K562 (cell line): ENCODE data around the gene RASIP1. TPM values are rescaled to one million over a fixed set of nuclear protein-coding genes. Genes with fewer than 3 reads are reported as not detected.

Source experiments
- ARNT ChIP-seq, 2 experiments: fragments of 450-650 bp; IDR thresholded peaks; 2 replicates each; pipeline ENCODE4 v1.6.1; 2016; ENCODE audit warnings: mild to moderate bottlenecking in 1 of 2
- GTF2F1 ChIP-seq: IDR thresholded peaks from 2 replicates; pipeline ENCODE4 v1.6.1; 2011; ENCODE audit warnings: low read depth, low read length, improper control_type of control experiment
- HNRNPK ChIP-seq: fragments of 200-400 bp; formaldehyde crosslinking; IDR thresholded peaks from one replicate; pipeline ENCODE4 v1.6.1; 2018; ENCODE audit warnings: mild to moderate bottlenecking, low read depth, low read length; ENCODE audit not compliant: poor library complexity, severe bottlenecking
- KDM2B ChIP-seq: fragments of 250-450 bp; sonication (Bioruptor Pico); IDR thresholded peaks from 2 replicates; pipeline ENCODE4 v1.8.0; 2021; ENCODE audit warnings: mild to moderate bottlenecking, moderate library complexity
- NEUROD1 ChIP-seq: fragments of 150-350 bp; IDR thresholded peaks from 2 replicates; pipeline ENCODE4 v1.6.1; 2014; ENCODE audit warnings: borderline replicate concordance, low read length, low read depth; ENCODE audit not compliant: partially characterized antibody
- NFIX ChIP-seq: fragments of 250-450 bp; sonication (Bioruptor Pico); IDR thresholded peaks from 2 replicates; pipeline ENCODE4 v1.4.0; 2020; ENCODE audit warnings: low read depth, mild to moderate bottlenecking, moderate library complexity
- NONO ChIP-seq, 2 experiments: fragments of 200-400 bp in 1 of 2; fragments of 450-650 bp in 1 of 2; formaldehyde crosslinking in 1 of 2; IDR thresholded peaks; 2 replicates each; pipeline ENCODE4 v1.6.1; 2017; ENCODE audit warnings: low read depth in 2 of 2, mild to moderate bottlenecking in 2 of 2, moderate library complexity in 2 of 2, low read length in 1 of 2
- PML ChIP-seq: IDR thresholded peaks from 2 replicates; pipeline ENCODE4 v1.6.1; 2012; ENCODE audit warnings: low read length, inconsistent platforms
- RBBP5 ChIP-seq: fragments of 200-600 bp; sonication (generic); IDR thresholded peaks from 2 replicates; pipeline ENCODE4 v1.6.1; 2012; ENCODE audit warnings: borderline replicate concordance, mild to moderate bottlenecking, low read length, control low read depth, inconsistent platforms; ENCODE audit not compliant: insufficient read depth, poor library complexity, severe bottlenecking
- RBM15 ChIP-seq: fragments of 200-400 bp; formaldehyde crosslinking; IDR thresholded peaks from 2 replicates; pipeline ENCODE4 v1.6.1; 2018; ENCODE audit warnings: mild to moderate bottlenecking, low read length, moderate library complexity; ENCODE audit not compliant: insufficient read depth
- REST ChIP-seq, 2 experiments: fragments of 450-650 bp; formaldehyde crosslinking in 1 of 2; IDR thresholded peaks; 2 replicates each; pipeline versions ENCODE4 v1.4.0 to v1.6.1; 2014 to 2020; ENCODE audit warnings: mild to moderate bottlenecking in 2 of 2, borderline replicate concordance in 1 of 2, low read depth in 1 of 2
- TFAM ChIP-seq: fragments of 250-450 bp; sonication (Bioruptor Pico); conservative IDR thresholded peaks from 2 replicates; pipeline ENCODE4 v1.5.0; 2021; ENCODE audit warnings: mild to moderate bottlenecking, moderate library complexity
- ZEB2 ChIP-seq: fragments of 450-650 bp; IDR thresholded peaks from 2 replicates; pipeline ENCODE4 v1.6.1; 2016
- polyA plus RNA-seq, 8 experiments: library from polyadenylated mRNA; depleted of rRNA in 4 of 8; stranded (reverse) in 5 of 8; unstranded in 3 of 8; fragments of >200 nt; fragmentation: Nextera tagmentation in 2 of 8; fragmentation: Illumina TruSeq in 1 of 8; extraction: Ambion mirVana in 2 of 8; extraction: Trizol in 1 of 8; gene quantifications; 2 replicates each; pipeline versions ENCODE4 v1.2.1 to v1.2.3, GENCODE V29; 2011 to 2014; ENCODE audit warnings: inconsistent platforms in 1 of 8, missing spikeins in 1 of 8
- total RNA-seq, 7 experiments: library from RNA; depleted of rRNA in 6 of 7; stranded (reverse); fragments of >200 nt in 6 of 7; fragmentation: Illumina TruSeq in 2 of 7; extraction: Trizol in 2 of 7; gene quantifications; 2 replicates each; pipeline versions ENCODE4 v1.2.1 to v1.2.3, GENCODE V29; 2011 to 2021; ENCODE audit warnings: low replicate concordance in 1 of 7

Gene RASIP1
- total and polyA plus RNA-seq, 9 of the 15 experiments (the other 6 are each of a cell fraction or from before 2014, with no cell fraction given) = 0.20 to 4.7 (median 1.5) TPM

GRCh38 chr19:48741129-48741999 lies 954 bp upstream of the RASIP1 start (continued):
- peak; percentile 29; the same call in 1 of the 2 replicates for TF ChIP-seq REST (IDR thresholded peaks at IDR 0.05; ENCODE audit: borderline replicate concordance)
- no peak for TF ChIP-seq REST (CRISPR knock-in tag; IDR thresholded peaks at IDR 0.05; ENCODE audit: low read depth)
- no peak for TF ChIP-seq NEUROD1
- no peak; the same call in 1 of the 2 replicates for TF ChIP-seq GTF2F1
- TF ChIP-seq RBBP5 = peak; percentile 45
- TF ChIP-seq PML = no peak; the same call in 1 of the 2 replicates
- TF ChIP-seq ZEB2 = 0 out of 2 replicates have a peak, but pooled peaks have one; percentile 44
- no peak for TF ChIP-seq ARNT (IDR thresholded peaks at IDR 0.05)
- TF ChIP-seq HNRNPK = no peak
- no peak for TF ChIP-seq KDM2B (CRISPR knock-in tag)
- no peak for TF ChIP-seq TFAM (CRISPR knock-in tag)
- TF ChIP-seq NONO (IDR thresholded peaks at IDR 0.05; ENCODE audit: low read depth in 2 of 2, low read length in 1 of 2) = peak in 1 of 2 experiments; percentile 15; a peak in 1 of 4 replicates
- TF ChIP-seq RBM15 = no peak
- TF ChIP-seq NFIX (CRISPR knock-in tag) = no peak
